ENCODE measurements around the gene SDF2. TPM values are rescaled to one million over a fixed set of nuclear protein-coding genes. Genes with fewer than 3 reads are reported as not detected.

Gene SDF2
- total and polyA plus RNA-seq, 9 of the 15 experiments (the other 6 are each of a cell fraction or from before 2014, with no cell fraction given): 41.2 to 132 (median 65.6) TPM

- no peak for TF ChIP-seq CUX1 (CRISPR knock-in tag; IDR thresholded peaks at IDR 0.05)
- no peak for TF ChIP-seq SP2 (IDR thresholded peaks at IDR 0.05; ENCODE audit: extremely low read depth, low read depth, low read length, poor library complexity, severe bottlenecking)
- TF ChIP-seq ZNF24 (IDR thresholded peaks at IDR 0.05): no peak
- TF ChIP-seq RCOR1 (IDR thresholded peaks at IDR 0.05; ENCODE audit: borderline replicate concordance in 1 of 2, low read depth in 2 of 2, low read length in 2 of 2): no peak
- TF ChIP-seq ZZZ3 (IDR thresholded peaks at IDR 0.05): no peak
- no peak for TF ChIP-seq ZBTB7A (IDR thresholded peaks at IDR 0.05; ENCODE audit: borderline replicate concordance, control insufficient read depth, low read depth, low read length)
- no peak for TF ChIP-seq ZNF232 (CRISPR knock-in tag; IDR thresholded peaks at IDR 0.05)
- TF ChIP-seq ZBTB2 (IDR thresholded peaks at IDR 0.05): no peak
- no peak for TF ChIP-seq HMG20A (CRISPR knock-in tag; conservative IDR thresholded peaks at IDR 0.05)
- TF ChIP-seq ZBTB49 (CRISPR knock-in tag; IDR thresholded peaks at IDR 0.05; ENCODE audit: borderline replicate concordance): no peak
- TF ChIP-seq TEAD1 (CRISPR knock-in tag; IDR thresholded peaks at IDR 0.05): no peak
- no peak for TF ChIP-seq ATF6 (CRISPR knock-in tag; IDR thresholded peaks at IDR 0.05)
These were observed 20.1 kb downstream of the SDF2 start (continued) for GRCh38 chr17:28641579-28641978.
